Cortex of kidney (tissue), 1 donor: ENCODE measurements around the gene DNAH14.
"Not testable (repeated sequence)": the region's sequence is repeated elsewhere in the genome, so short reads cannot be mapped to it uniquely, and the experiment has no call there.

Source experiments
- DNase-seq: peaks from one replicate; lab custom pipeline; 2025; lab: John Stamatoyannopoulos, UW

Gene DNAH14

GRCh38 chr1:225155555-225155954 is 226.1 kb downstream of the DNAH14 start:
- no peak for DNase-seq

DNA sequence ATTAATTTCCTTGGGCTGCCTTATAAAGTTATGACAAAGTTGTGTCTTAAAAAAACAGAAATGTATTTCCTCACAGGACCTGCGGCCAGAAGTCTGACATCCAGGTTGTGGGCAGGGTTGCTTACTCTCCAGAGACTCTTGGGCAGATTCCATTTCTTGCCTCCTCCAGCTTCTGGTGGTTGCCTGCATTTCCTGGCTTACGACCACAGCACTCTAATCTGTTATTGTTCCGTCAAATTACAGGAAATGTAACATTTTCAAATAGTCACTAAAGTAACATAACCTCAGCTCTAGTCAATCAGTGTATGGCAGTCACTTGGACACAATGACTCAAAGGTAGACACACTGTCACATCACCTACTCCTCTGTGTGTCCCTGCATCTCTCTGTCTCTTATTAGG is 226.8 kb downstream of the DNAH14 start:
- no peak for DNase-seq

DNA sequence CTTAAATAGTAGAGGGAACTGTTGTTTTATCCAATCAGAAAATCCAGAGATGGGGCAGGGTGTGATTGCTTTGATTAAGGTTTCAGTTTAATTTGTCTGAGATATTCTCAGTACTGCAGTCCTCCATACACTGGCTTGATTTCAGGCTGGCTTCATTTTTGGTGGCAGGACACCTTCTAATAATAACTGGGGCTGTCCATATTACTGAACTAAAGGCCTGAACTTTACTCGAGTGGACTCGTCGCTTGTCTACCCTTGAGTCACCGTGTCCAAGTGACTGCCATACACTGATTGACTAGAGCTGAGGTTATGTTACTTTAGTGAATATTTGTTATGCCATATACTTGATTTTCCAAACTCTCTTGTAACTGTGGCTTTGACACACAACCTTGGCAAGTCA is 228.8 kb downstream of the DNAH14 start:
- DNase-seq, result no peak

GRCh38 chr1:225159793-225160192 is 230.3 kb downstream of the DNAH14 start:
- DNase-seq, result no peak

DNA sequence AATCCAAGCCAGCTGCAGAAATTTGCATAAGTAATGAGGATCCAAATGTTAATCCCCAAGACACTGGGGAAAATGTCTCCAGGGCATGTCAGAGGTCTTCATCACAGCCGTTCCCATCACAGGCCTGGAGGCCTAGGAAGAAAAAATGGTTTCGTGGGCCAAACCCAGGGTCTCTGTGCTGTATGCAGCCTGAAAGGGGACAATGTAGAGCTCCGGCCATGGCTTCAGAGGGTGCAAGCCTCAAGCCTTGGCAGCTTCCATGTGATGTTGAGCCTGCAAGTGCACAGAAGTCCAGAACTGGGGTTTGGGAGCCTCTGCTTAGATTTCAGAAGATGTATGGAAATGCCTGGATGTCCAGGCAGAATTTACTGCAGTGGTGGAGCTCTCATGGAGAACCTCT is 247.9 kb downstream of the DNAH14 start:
- not testable (repeated sequence) for DNase-seq

- DNase-seq, result no peak
Observed at GRCh38 chr1:225179686-225180085, 250.2 kb downstream of the DNAH14 start.

GRCh38 chr1:225182716-225183115 is 253.2 kb downstream of the DNAH14 start:
- no peak for DNase-seq

DNA sequence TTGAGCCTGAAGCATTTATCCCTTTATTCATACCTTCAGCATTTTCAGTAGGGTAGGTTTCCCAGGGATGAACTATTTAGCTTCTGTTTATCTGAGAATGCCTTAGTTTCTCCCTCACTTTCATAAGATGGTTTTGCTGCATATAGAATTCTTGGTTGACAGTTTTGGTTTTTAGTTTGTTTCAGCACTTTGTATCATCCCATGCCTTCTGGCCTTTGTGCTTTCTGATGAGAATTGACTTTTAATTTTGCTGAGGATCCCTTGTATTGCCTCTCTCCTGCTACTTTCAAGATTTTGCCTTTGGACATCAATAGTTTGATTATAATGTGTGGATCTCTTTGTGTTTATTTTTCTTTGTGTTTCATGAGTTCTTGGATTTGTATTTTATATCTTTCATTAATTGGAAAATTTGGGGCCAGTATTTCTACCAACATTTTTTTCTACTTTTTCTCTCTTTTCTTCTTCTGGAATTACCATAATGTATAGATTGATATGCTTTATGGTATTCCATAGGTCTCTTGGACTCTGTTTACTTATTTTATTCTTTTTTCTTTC is 261.8 kb downstream of the DNAH14 start:
- no peak for DNase-seq

GRCh38 chr1:225201447-225201846 is 272.0 kb downstream of the DNAH14 start:
- no peak for DNase-seq

DNA sequence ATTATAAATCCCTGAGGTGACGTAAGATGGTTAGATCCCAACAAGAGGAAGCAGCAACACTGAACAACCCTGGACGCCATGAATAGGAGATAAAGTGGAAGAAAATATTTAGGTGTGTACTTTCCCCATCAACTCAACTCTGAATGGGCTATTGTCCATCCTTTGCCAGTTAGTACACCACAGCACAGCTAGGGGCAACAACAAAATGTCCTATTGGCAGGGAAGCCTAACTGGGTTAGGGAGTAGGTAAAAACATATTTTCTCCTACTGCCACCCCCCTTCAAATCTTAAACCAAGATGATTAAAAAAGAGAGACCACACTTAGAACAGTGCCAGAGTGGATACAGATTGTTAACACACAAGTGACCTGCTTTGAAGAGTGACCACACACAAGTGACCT is 278.3 kb downstream of the DNAH14 start:
- no peak for DNase-seq

DNA sequence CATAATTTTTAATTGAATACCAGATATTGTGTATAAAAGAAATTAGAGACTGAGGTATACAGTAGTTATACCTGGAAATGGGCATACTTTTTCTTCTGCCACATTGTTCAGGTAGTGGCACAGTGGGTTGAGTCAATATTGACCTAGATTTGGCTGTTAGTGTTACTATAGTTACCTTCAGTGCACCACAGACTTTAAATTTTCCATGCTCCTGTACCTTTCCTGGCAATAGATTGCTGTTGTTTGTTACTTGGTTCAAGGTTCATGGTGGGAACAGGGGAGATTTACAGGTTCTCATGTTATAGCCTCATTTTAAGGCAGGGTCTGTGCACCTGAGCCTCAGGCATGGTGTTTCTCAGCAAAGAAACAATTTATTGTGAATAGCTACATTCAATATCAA is 279.7 kb downstream of the DNAH14 start:
- DNase-seq, result no peak

DNA sequence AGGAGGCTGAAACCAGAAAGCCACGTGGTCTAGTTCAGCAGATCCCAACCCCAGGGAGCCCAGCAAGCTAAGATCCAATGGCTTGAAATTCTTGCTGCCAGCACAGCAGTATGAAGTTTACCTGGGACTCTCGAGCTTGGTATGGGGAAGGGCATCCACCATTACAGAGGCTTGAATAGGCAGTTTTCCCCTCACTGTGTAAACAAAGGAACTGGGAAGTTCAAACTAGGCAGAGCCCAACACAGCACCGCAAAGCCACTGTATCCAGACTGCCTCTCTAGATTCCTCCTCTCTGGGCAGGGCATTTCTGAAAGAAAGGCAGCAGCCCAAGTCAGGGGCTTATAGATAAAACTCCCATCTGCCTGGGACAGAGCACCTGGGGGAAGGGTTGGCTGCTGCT is 280.7 kb downstream of the DNAH14 start:
- not testable (repeated sequence) for DNase-seq

DNA sequence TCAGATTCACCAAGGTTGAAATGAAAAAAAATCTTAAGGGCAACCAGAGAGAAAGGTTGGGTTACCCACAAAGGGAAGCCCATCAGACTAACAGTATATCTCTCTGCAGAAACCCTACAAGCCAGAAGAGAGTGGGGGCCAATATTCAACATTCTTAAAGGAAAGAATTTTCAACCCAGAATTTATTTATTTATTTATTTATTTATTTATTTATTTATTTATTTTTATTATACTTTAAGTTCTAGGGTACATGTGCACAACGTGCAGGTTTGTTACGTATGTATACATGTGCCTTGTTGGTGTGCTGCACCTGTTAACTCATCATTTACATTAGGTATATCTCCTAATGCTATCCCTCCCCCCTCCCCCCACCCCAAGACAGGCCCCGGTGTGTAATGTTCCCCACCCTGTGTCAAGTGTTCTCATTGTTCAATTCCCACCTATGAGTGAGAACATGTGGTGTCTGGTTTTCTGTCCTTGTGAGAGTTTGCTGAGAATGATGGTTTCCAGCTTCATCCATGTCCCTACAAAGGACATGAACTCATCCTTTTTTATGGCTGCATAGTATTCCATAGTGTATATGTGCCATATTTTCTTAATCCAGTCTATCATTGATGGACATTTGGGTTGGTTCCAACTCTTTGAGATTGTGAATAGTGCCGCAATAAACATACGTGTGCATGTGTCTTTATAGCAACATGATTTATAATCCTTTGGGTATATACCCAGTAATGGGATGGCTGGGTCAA is 282.4 kb downstream of the DNAH14 start:
- DNase-seq, result not testable (repeated sequence)

DNA sequence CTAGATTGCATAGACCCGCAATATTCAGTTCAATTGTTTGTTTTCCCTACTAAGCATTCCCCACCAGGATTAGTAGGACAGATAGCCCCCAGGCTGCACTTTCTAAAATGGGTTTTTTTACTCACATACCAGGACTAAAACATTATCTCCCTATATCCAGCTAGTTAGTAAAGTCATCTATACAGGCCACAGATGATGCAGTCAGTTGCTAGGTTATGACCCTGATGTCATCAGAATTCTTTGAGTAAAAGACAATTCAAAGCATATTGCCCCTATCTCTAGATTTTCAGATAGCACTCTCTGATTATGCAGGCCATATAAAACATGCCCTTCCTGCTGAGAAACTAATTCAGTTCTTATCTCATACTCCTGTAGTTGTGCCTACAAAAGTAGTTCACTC is 294.8 kb downstream of the DNAH14 start:
- no peak for DNase-seq

- no peak for DNase-seq
Observed at GRCh38 chr1:225225681-225226080, 296.2 kb downstream of the DNAH14 start.

GRCh38 chr1:225228871-225229303 is 299.4 kb downstream of the DNAH14 start:
- DNase-seq, result no peak

GRCh38 chr1:225229429-225229828 is 300.0 kb downstream of the DNAH14 start:
- not testable (repeated sequence) for DNase-seq

DNA sequence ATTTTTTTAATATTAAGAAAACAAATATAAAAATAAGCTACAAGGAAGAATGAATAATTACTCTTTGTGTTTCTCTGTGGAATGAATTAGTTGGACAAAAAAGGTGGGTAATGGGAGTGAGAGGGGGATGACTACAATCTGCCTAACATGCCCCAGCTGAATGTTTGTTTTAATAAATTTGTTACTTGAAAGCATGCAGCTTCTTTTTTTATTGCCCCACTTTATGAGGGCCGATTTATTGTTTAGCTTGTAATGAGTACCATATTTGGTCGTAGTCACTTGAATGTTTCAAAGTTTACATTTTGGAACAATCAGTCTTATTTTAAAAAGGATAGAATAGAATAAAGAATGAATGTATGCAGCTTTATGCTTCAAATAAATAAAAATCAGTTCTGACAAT is 301.0 kb downstream of the DNAH14 start:
- no peak for DNase-seq

DNA sequence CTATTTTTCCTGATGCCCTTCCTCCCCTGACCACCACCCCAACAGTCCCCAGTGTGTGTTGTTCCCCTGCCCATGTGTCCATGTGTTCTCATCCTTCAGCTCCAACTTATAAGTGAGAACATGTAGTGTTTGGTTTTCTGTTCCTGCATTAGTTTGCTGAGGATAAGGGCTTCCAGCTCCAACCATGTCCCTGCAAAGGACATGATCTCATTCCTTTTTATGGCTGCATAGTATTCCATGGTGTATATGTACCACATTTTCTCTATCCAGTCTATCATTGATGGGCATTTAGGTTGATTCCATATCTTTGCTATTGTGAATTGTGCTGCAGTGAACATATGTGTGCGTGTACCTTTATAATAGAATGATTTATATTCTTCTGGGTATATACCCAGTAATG is 303.5 kb downstream of the DNAH14 start:
- not testable (repeated sequence) for DNase-seq

- DNase-seq, result no peak
Observed at GRCh38 chr1:225242611-225243010, 313.1 kb downstream of the DNAH14 start.

DNA sequence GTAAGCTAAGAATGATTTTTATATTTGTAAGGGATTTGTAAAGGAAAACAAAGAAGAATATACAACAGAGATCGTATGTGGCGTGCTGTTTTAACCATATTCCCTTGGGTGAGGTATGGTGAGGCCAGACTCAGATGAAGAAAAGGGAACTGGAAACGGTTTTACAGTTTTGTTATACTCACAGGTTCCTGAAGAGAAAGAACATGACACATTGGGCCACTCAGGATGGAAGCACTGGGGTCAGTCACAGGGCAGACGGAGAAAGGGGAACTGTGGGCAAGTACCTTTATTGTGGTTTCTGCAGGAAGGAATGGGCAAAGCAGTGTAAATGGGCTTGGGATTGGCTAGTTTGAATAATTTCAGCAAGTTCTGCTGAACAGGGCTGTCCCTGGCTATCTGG is 321.0 kb downstream of the DNAH14 start:
- no peak for DNase-seq

GRCh38 chr1:225253173-225253572 is 323.7 kb downstream of the DNAH14 start:
- DNase-seq, result no peak

GRCh38 chr1:225253784-225254183 is 324.3 kb downstream of the DNAH14 start:
- no peak for DNase-seq

- no peak for DNase-seq
Observed at GRCh38 chr1:225254676-225255075, 325.2 kb downstream of the DNAH14 start.
